ENCODE results near the gene DCAF8. TPM values are rescaled to one million over a fixed set of nuclear protein-coding genes. Genes with fewer than 3 reads are reported as not detected.
A peak's percentile ranks its signal among the peaks of the same experiment; 100 is the strongest.

Gene DCAF8
- total and polyA plus RNA-seq, 2 donors (not counting 3 experiments of a cell fraction or from before 2014, with no cell fraction given), result 85.5 to 106 TPM

- no peaks in the 10 kb centered on the region for H3K27me3 ChIP-seq (ENCODE audit: control insufficient read depth in 2 of 2, insufficient read depth in 2 of 2, low read length in 2 of 2)
- ChIA-PET POLR2A (no interaction called here), CTCF (interaction anchor here (1.0 to 6.0 kb wide), 6 partner anchors 9 to 115 kb away, joined by 3 to 511 read pairs (median 54); partner anchors contain the start of gene CASQ1)
- intact Hi-C loops (cut with micrococcal nuclease) (no loop called here), dilution Hi-C loops (cut with MboI; ENCODE audit: extremely low pct_ligation_motif_present, low sequenced_read_pairs) (no loop called here)
- no peaks in the 10 kb centered on the region for H3K9me1 ChIP-seq (replicated peaks; ENCODE audit: control insufficient read depth, extremely low read depth, insufficient read depth, low read length)
- H2AFZ ChIP-seq (ENCODE audit: low read depth, low read length), result no peak overlapping the region
- no TSS peak for BruUV-seq (replicated peaks)
- H3K9me3 ChIP-seq (replicated peaks; ENCODE audit: control insufficient read depth, insufficient read depth, low read length), result no peaks in the 10 kb centered on the region
- H3K79me2 ChIP-seq (ENCODE audit: control insufficient read depth, insufficient read depth, low read length), result no peaks in the 10 kb centered on the region
- H3K9ac ChIP-seq (replicated peaks; ENCODE audit: extremely low read depth, insufficient read depth, low read length), result no peak overlapping the region
- H4K20me1 ChIP-seq (replicated peaks; ENCODE audit: control insufficient read depth, extremely low read depth, insufficient read depth, low read length), result no peaks in the 10 kb centered on the region
- no peak for TF ChIP-seq FOS (IDR thresholded peaks at IDR 0.05; ENCODE audit: borderline replicate concordance, insufficient read depth, low read length)
- TF ChIP-seq CTCF (IDR thresholded peaks at IDR 0.05; ENCODE audit: extremely low read depth in 1 of 2, insufficient read depth in 1 of 2, low read depth in 1 of 2, low read length in 2 of 2), result no peak
- no peak for TF ChIP-seq MAX (IDR thresholded peaks at IDR 0.05; ENCODE audit: insufficient read depth, insufficient read length)
- TF ChIP-seq GATA2 (IDR thresholded peaks at IDR 0.05; ENCODE audit: insufficient read depth, insufficient read length, low read depth, low read length), result no peak
- TF ChIP-seq JUN (IDR thresholded peaks at IDR 0.05; ENCODE audit: borderline replicate concordance, insufficient read depth, insufficient read length, low read depth), result no peak
- no peak overlapping the region for H3K27ac ChIP-seq (ENCODE audit: insufficient read depth, low read depth, low read length)
- no peak for FAIRE-seq
- DNase-seq (ENCODE audit: low read depth, low spot score), result peak; percentile 60
- H3K36me3 ChIP-seq (ENCODE audit: control insufficient read depth in 2 of 2, extremely low read depth in 1 of 2, insufficient read depth in 2 of 2, low read length in 2 of 2), result peaks cover 47 to 54% of the 10 kb centered on the region in 2 experiments
- H3K4me3 ChIP-seq (replicated peaks in 1 of 3; ENCODE audit: insufficient read depth in 1 of 3, low read depth in 1 of 3, low read length in 3 of 3), result no peak overlapping the region
- peaks cover 12% of the 10 kb centered on the region for H3K4me1 ChIP-seq (ENCODE audit: control insufficient read depth, extremely low read depth, insufficient read depth, low read length)
- no peak overlapping the region for H3K4me2 ChIP-seq (ENCODE audit: insufficient read depth, low read length)
Observed at GRCh38 chr1:160217481-160218051, 44.8 kb downstream of the DCAF8 start.

Data from endothelial cell of umbilical vein (primary cell).